Gastroesophageal sphincter (tissue), 3 donors: Measurements from ENCODE around the gene FHIT.
"Not testable (repeated sequence)": the region's sequence is repeated elsewhere in the genome, so short reads cannot be mapped to it uniquely, and the experiment has no call there.

ENCODE experiments used
- EP300 ChIP-seq: sonication (generic); formaldehyde crosslinking; IDR thresholded peaks from one replicate; pipeline ENCODE4 v1.6.1; 2017; ENCODE audit warnings: antibody characterized with exemption, mild to moderate bottlenecking
- POLR2A ChIP-seq, 2 donors: fragments of 450-650 bp; IDR thresholded peaks; one replicate each; pipeline ENCODE4 v1.6.1; 2017; ENCODE audit warnings: antibody characterized with exemption in 2 of 2, mild to moderate bottlenecking in 2 of 2, moderate library complexity in 1 of 2
- POLR2AphosphoS5 ChIP-seq: sonication (generic); formaldehyde crosslinking; IDR thresholded peaks from one replicate; pipeline ENCODE4 v1.6.1; 2017; ENCODE audit warnings: antibody characterized with exemption
- TF ChIP-seq, protein P1 (sequence below), 4 experiments: fragments of 200-600 bp in 2 of 4; fragments of 450-650 bp in 2 of 4; sonication (generic) in 1 of 4; IDR thresholded peaks; one replicate each; pipeline ENCODE4 v1.5.1; 2017 to 2019; ENCODE audit warnings: antibody characterized with exemption in 4 of 4, mild to moderate bottlenecking in 2 of 4, moderate library complexity in 2 of 4

DNA sequence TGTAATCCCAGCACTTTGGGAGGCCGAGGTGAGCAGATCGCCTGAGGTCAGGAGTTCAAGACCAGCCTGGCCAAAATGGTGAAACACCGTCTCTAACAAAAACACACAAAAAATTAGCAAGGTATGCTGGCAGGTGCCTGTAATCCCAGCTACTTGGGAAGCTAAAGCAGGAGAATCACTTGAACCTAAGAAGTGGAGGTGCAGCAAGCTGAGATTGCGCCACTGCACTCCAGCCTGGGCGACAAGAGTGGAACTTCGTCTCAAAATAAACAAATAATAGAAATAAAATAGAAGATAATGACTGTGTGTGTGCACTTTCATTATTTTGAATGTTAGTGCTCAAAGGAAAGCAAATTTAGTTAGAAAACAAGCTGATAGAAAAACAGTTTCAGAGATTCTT is 234.2 kb downstream of the FHIT start:
- TF ChIP-seq, protein P1, sequence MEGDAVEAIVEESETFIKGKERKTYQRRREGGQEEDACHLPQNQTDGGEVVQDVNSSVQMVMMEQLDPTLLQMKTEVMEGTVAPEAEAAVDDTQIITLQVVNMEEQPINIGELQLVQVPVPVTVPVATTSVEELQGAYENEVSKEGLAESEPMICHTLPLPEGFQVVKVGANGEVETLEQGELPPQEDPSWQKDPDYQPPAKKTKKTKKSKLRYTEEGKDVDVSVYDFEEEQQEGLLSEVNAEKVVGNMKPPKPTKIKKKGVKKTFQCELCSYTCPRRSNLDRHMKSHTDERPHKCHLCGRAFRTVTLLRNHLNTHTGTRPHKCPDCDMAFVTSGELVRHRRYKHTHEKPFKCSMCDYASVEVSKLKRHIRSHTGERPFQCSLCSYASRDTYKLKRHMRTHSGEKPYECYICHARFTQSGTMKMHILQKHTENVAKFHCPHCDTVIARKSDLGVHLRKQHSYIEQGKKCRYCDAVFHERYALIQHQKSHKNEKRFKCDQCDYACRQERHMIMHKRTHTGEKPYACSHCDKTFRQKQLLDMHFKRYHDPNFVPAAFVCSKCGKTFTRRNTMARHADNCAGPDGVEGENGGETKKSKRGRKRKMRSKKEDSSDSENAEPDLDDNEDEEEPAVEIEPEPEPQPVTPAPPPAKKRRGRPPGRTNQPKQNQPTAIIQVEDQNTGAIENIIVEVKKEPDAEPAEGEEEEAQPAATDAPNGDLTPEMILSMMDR (IDR thresholded peaks at IDR 0.05) = not testable (repeated sequence)
- TF ChIP-seq POLR2A (IDR thresholded peaks at IDR 0.05); POLR2AphosphoS5; EP300: not testable (repeated sequence)
